Measurements from ENCODE around the gene ANKDD1B. TPM values are rescaled to one million over a fixed set of nuclear protein-coding genes. Genes with fewer than 3 reads are reported as not detected.
A peak's percentile ranks its signal among the peaks of the same experiment; 100 is the strongest.

The ANKDD1B gene
- total RNA-seq, 1 donor from 2014 or later = not detected

DNA sequence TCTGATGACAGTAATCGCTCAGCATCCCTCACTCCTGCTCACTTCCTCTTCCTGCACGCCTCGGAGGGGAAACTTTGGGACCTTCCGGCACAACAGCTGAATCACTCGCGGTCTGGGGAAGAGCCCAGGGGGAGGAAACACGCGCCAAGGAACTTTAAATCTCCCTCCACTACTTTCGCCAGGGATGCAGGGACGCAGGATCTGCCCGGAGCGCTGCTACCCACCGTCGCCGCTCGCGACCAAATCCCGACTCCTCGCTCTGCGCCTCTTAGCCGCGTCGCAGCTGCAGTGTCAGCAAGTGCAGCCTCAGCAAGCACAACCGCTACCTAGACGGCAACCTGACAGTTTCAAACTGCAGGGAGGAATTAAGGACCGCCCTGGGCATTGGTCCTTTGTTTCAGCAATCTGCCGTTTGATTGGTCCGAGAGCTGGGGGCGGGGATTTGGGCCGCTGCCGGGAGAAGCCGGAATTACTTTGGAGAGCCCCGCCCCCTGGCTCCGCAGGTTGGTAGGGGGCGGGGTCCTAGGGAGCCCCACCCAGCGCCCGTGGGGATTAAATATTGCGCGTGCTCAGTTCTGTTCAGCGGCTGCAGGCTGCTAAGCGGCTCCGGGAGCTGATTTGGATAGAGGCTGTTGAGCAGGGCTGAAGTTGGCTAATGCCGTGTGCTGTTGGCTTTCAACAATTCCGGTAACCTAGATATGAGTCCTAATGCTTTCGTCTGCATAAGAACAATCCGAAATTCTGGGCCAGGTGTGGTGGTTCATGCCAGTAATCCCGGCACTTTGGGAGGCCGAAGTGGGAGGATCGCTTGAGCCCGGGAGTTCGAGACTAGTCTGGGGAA is 106.0 kb downstream of the ANKDD1B start, which contains the start of gene POC5:
Gene POC5, minus strand, starts transcription at position 356 of the 841 bp plus-strand sequence. CDS start 4,500 bp downstream, outside the sequence.
- DNase-seq (ENCODE audit: extremely low spot score in 2 of 2) = peak; percentile 96 to 98

GRCh38 chr5:75720882-75721281 is 109.6 kb downstream of the ANKDD1B start:
- peaks cover 10% of the 10 kb centered on the region for H3K4me1 ChIP-seq
- no peaks in the 10 kb centered on the region for H3K27me3 ChIP-seq
- intact Hi-C loops (cut with DNase I) = no loop called here
- no peak for DNase-seq (ENCODE audit: extremely low spot score in 2 of 2)
- H3K9me3 ChIP-seq = no peaks in the 10 kb centered on the region
- no peaks in the 10 kb centered on the region for H3K36me3 ChIP-seq
- H3K27ac ChIP-seq = no peak overlapping the region
- no peak for TF ChIP-seq POLR2A (IDR thresholded peaks at IDR 0.05)
- TF ChIP-seq, protein P1, sequence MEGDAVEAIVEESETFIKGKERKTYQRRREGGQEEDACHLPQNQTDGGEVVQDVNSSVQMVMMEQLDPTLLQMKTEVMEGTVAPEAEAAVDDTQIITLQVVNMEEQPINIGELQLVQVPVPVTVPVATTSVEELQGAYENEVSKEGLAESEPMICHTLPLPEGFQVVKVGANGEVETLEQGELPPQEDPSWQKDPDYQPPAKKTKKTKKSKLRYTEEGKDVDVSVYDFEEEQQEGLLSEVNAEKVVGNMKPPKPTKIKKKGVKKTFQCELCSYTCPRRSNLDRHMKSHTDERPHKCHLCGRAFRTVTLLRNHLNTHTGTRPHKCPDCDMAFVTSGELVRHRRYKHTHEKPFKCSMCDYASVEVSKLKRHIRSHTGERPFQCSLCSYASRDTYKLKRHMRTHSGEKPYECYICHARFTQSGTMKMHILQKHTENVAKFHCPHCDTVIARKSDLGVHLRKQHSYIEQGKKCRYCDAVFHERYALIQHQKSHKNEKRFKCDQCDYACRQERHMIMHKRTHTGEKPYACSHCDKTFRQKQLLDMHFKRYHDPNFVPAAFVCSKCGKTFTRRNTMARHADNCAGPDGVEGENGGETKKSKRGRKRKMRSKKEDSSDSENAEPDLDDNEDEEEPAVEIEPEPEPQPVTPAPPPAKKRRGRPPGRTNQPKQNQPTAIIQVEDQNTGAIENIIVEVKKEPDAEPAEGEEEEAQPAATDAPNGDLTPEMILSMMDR (IDR thresholded peaks at IDR 0.05) = no peak
- no peak for TF ChIP-seq POLR2AphosphoS5 (IDR thresholded peaks at IDR 0.05; ENCODE audit: insufficient read depth in 1 of 2, low read depth in 1 of 2)
- H3K4me3 ChIP-seq = no peak overlapping the region

More for the DNA sequence above, 106.0 kb downstream of the ANKDD1B start, which contains the start of gene POC5:
- intact Hi-C loops (cut with DNase I) = no loop called here
- Histone ChIP-seq H3K36me3 (no peaks in the 10 kb centered on the region), H3K27ac (peak within 1 kb of the TSS; percentile 65), H3K9me3 (no peaks in the 10 kb centered on the region), H3K27me3 (no peaks in the 10 kb centered on the region), H3K4me1 (peaks cover 15% of the 10 kb centered on the region), H3K4me3 (peak within 1 kb of the TSS; percentile 73 to 84)
- TF ChIP-seq POLR2A (IDR thresholded peaks at IDR 0.05) (peak in 1 of 2 donors; percentile 38), POLR2AphosphoS5 (IDR thresholded peaks at IDR 0.05; ENCODE audit: insufficient read depth in 1 of 2, low read depth in 1 of 2) (peak; percentile 85 to 94)
- TF ChIP-seq, protein P1 (IDR thresholded peaks at IDR 0.05) = no peak

Small RNA genes lying within 50 kb of the gene (small RNA-seq; reads per million reads assigned to genes)
- gene RNU6-680P = not detected

Other genes starting within 250 kb of the ANKDD1B start
- 44.2 TPM for gene CERT1, start 99.8 kb upstream of the ANKDD1B start, total RNA-seq
- gene POLK, start 99.6 kb upstream of the ANKDD1B start, total RNA-seq = 31.4 TPM
- gene POC5, start 106.0 kb downstream of the ANKDD1B start, total RNA-seq = 12.3 TPM

All from vagina (tissue), 2 donors.